Stimulated activated CD4-positive, alpha-beta T cell treated with anti-CD3 and anti-CD28 coated beads, Interleukin-15, amount 100 ng/mL, for 1 hour (primary cell): ENCODE measurements around the gene NRL.

Experiments
- DNase-seq, 2 donors: peaks; one replicate each; pipeline ENCODE4 v3.0.0-alpha.2; 2020; ENCODE audit warnings: low read depth in 1 of 2, low spot score in 1 of 2

NRL gene

GRCh38 chr14:24114532-24115421 lies at the start of gene NRL, which contains the start of gene DCAF11:
NRL (minus strand) TSS chr14:24114949; CDS start chr14:24082848, 32,101 bp downstream.
DCAF11 (plus strand) TSS chr14:24114777; CDS start chr14:24115595, 818 bp downstream.
- DNase-seq, result peak; percentile 95 to 96

- DNase-seq, result no peak
Observed at GRCh38 chr14:24162093-24162492, 47.3 kb upstream of the NRL start.

- DNase-seq, result peak; percentile 95 to 96
Observed at GRCh38 chr14:24160850-24161804, 46.4 kb upstream of the NRL start, which contains the start of gene IRF9. IRF9 (plus strand) TSS chr14:24161265; CDS start chr14:24162145, 880 bp downstream.

- DNase-seq, result no peak
Observed at GRCh38 chr14:24160499-24160849, 45.7 kb upstream of the NRL start.

- no peak for DNase-seq
Observed at GRCh38 chr14:24159777-24160498, 45.2 kb upstream of the NRL start.

GRCh38 chr14:24157331-24157730 lies 42.6 kb upstream of the NRL start:
- DNase-seq, result no peak

- no peak for DNase-seq
Observed at GRCh38 chr14:24156840-24157239, 42.1 kb upstream of the NRL start.

GRCh38 chr14:24155100-24155499 lies 40.4 kb upstream of the NRL start:
- DNase-seq, result no peak

GRCh38 chr14:24151404-24152080 lies 36.8 kb upstream of the NRL start:
- no peak for DNase-seq

GRCh38 chr14:24150993-24151392 lies 36.2 kb upstream of the NRL start:
- DNase-seq, result no peak

GRCh38 chr14:24150567-24150966 lies 35.8 kb upstream of the NRL start:
- no peak for DNase-seq

GRCh38 chr14:24150061-24150460 lies 35.3 kb upstream of the NRL start:
- DNase-seq, result no peak

- DNase-seq, result no peak
Observed at GRCh38 chr14:24149302-24149969, 34.7 kb upstream of the NRL start.

- no peak for DNase-seq
Observed at GRCh38 chr14:24147761-24148428, 33.1 kb upstream of the NRL start.

- peak; percentile 91 to 94 for DNase-seq
Observed at GRCh38 chr14:24146978-24147760, 32.4 kb upstream of the NRL start, which contains the start of gene RNF31. RNF31 (plus strand) TSS chr14:24147498; CDS start chr14:24147699, 201 bp downstream.

- DNase-seq, result peak; percentile 61 to 63
Observed at GRCh38 chr14:24146453-24146977, 31.8 kb upstream of the NRL start, which contains the start of gene PSME2. PSME2 (minus strand) TSS chr14:24146610; CDS start chr14:24146581, 29 bp downstream.

GRCh38 chr14:24145690-24146452 lies 31.1 kb upstream of the NRL start:
- DNase-seq, result no peak
